Endothelial cell of umbilical vein (primary cell): ENCODE results near the gene SMOC2. TPM values are rescaled to one million over a fixed set of nuclear protein-coding genes. Genes with fewer than 3 reads are reported as not detected.

Experiments used
- BruUV-seq: library from RNA; stranded (reverse); fragments of 400-500 nt; replicated peaks from 2 replicates; lab custom pipeline; 2021; lab: Mats Ljungman, UMichigan
- CTCF ChIA-PET: fragments of 300-600, 350-600 bp; sonication (Branson Sonifier 250); formaldehyde crosslinking; loops from one replicate; lab custom pipeline; 2021; ENCODE audit warnings: antibody characterized with exemption, inconsistent platforms; lab: Charles Lee
- POLR2A ChIA-PET: fragments of 300-600, 350-600 bp; sonication (Branson Sonifier 250); formaldehyde crosslinking; loops from one replicate; lab custom pipeline; 2021; ENCODE audit warnings: antibody characterized with exemption, inconsistent platforms; lab: Charles Lee
- DNase-seq: peaks from one replicate; pipeline ENCODE4 v3.0.0-alpha.2; 2011; ENCODE audit warnings: low read depth, low spot score
- FAIRE-seq: peaks from 2 replicates; lab custom pipeline; 2011; peaks lifted over from hg19 to GRCh38; lab: Jason Lieb, UNC
- H2AFZ ChIP-seq: 2 replicates; pipeline ENCODE4 v1.6.0; 2012; ENCODE audit warnings: low read depth, low read length, control low read depth, inconsistent platforms
- H3K27ac ChIP-seq: 2 replicates; pipeline ENCODE4 v1.5.1; 2011; ENCODE audit warnings: low read depth, mild to moderate bottlenecking, control low read depth, low read length, moderate library complexity; ENCODE audit not compliant: insufficient read depth
- H3K27me3 ChIP-seq, 2 experiments: 2 replicates each; pipeline versions ENCODE4 v1.6.0 to v1.6.1; 2011; ENCODE audit warnings: low read length in 2 of 2, mixed read lengths in 1 of 2; ENCODE audit not compliant: control insufficient read depth in 2 of 2, insufficient read depth in 2 of 2
- H3K36me3 ChIP-seq, 2 experiments: 2 replicates in 1 of 2; 3 replicates in 1 of 2; pipeline ENCODE4 v1.5.1; 2011; ENCODE audit warnings: low read length in 2 of 2, mild to moderate bottlenecking in 1 of 2, moderate library complexity in 1 of 2; ENCODE audit not compliant: control insufficient read depth in 2 of 2, insufficient read depth in 2 of 2; ENCODE audit errors: extremely low read depth in 1 of 2
- H3K4me1 ChIP-seq: 3 replicates; pipeline ENCODE4 v1.5.1; 2011; ENCODE audit warnings: mild to moderate bottlenecking, low read length; ENCODE audit not compliant: control insufficient read depth, insufficient read depth; ENCODE audit errors: extremely low read depth
- H3K4me2 ChIP-seq: 2 replicates; pipeline ENCODE4 v1.6.1; 2011; ENCODE audit warnings: low read length, control low read depth, mixed read lengths; ENCODE audit not compliant: insufficient read depth
- H3K4me3 ChIP-seq, 3 experiments: fragments of 200-600 bp in 1 of 3; sonication (generic), shearing (Covaris generic) in 1 of 3; replicated peaks in 1 of 3; 2 replicates each; pipeline ENCODE4 v1.5.1; 2011 to 2016; ENCODE audit warnings: control low read depth in 3 of 3, low read length in 3 of 3, mild to moderate bottlenecking in 2 of 3, inconsistent platforms in 1 of 3, low read depth in 1 of 3, moderate library complexity in 1 of 3; ENCODE audit not compliant: insufficient read depth in 1 of 3
- H3K79me2 ChIP-seq: 2 replicates; pipeline ENCODE4 v1.6.0; 2012; ENCODE audit warnings: low read length, inconsistent platforms; ENCODE audit not compliant: control insufficient read depth, insufficient read depth
- H3K9ac ChIP-seq: replicated peaks from 2 replicates; pipeline ENCODE3; 2011; ENCODE audit warnings: low read length, control low read depth; ENCODE audit not compliant: insufficient read depth; ENCODE audit errors: extremely low read depth
- H3K9me1 ChIP-seq: replicated peaks from 3 replicates; pipeline ENCODE4 v1.6.0; 2011; ENCODE audit warnings: mild to moderate bottlenecking, low read length; ENCODE audit not compliant: control insufficient read depth, insufficient read depth; ENCODE audit errors: extremely low read depth
- H3K9me3 ChIP-seq: replicated peaks from 2 replicates; pipeline ENCODE4 v1.5.1; 2012; ENCODE audit warnings: low read length, inconsistent platforms; ENCODE audit not compliant: control insufficient read depth, insufficient read depth
- H4K20me1 ChIP-seq: replicated peaks from 2 replicates; pipeline ENCODE3; 2011; ENCODE audit warnings: mild to moderate bottlenecking, low read length; ENCODE audit not compliant: control insufficient read depth, insufficient read depth; ENCODE audit errors: extremely low read depth
- CTCF ChIP-seq, 2 donors: IDR thresholded peaks; 1 replicate in 1 of 2; 2 replicates in 1 of 2; pipeline ENCODE4 v1.5.1; 2011; ENCODE audit warnings: low read length in 2 of 2, mild to moderate bottlenecking in 2 of 2, moderate library complexity in 2 of 2, control low read depth in 1 of 2, inconsistent platforms in 1 of 2, low read depth in 1 of 2; ENCODE audit not compliant: insufficient read depth in 1 of 2; ENCODE audit errors: extremely low read depth in 1 of 2
- EZH2 ChIP-seq: IDR thresholded peaks from 2 replicates; pipeline ENCODE4 v1.6.1; 2012; ENCODE audit warnings: borderline replicate concordance, low read depth, mild to moderate bottlenecking, moderate library complexity, low read length, inconsistent platforms; ENCODE audit not compliant: severe bottlenecking
- FOS ChIP-seq: IDR thresholded peaks from 2 replicates; pipeline ENCODE4 v1.6.1; 2011; ENCODE audit warnings: mild to moderate bottlenecking, low read length, moderate library complexity, borderline replicate concordance; ENCODE audit not compliant: insufficient read depth
- GATA2 ChIP-seq: IDR thresholded peaks from 2 replicates; pipeline ENCODE4 v1.7.0; 2011; ENCODE audit warnings: low read depth, mild to moderate bottlenecking, moderate library complexity, mixed read lengths, low read length; ENCODE audit not compliant: insufficient read length, insufficient read depth
- JUN ChIP-seq: IDR thresholded peaks from 2 replicates; pipeline ENCODE4 v1.6.1; 2011; ENCODE audit warnings: borderline replicate concordance, low read depth; ENCODE audit not compliant: insufficient read length, insufficient read depth
- MAX ChIP-seq: IDR thresholded peaks from 2 replicates; pipeline ENCODE4 v1.6.1; 2011; ENCODE audit not compliant: insufficient read depth, insufficient read length
- MYC ChIP-seq: IDR thresholded peaks from one replicate; pipeline ENCODE4 v1.6.1; 2011; ENCODE audit warnings: mild to moderate bottlenecking, low read depth, low read length
- POLR2A ChIP-seq: IDR thresholded peaks from 2 replicates; pipeline ENCODE4 v1.6.1; 2012; ENCODE audit warnings: low read depth, mild to moderate bottlenecking, control low read depth, low read length
- POLR2AphosphoS5 ChIP-seq: IDR thresholded peaks from 2 replicates; pipeline ENCODE4 v1.6.1; 2012; ENCODE audit warnings: low read depth, mild to moderate bottlenecking, control low read depth, low read length, moderate library complexity; ENCODE audit not compliant: insufficient read depth
- dilution Hi-C: fragments of 300-500 bp; cut with MboI; formaldehyde crosslinking; loops from one replicate; pipeline ENCODE4 v1.15.0; 2019; ENCODE audit warnings: low sequenced_read_pairs; ENCODE audit not compliant: extremely low pct_ligation_motif_present
- intact Hi-C: fragments of 100-400 bp; cut with micrococcal nuclease; formaldehyde crosslinking; loops from one replicate; pipeline ENCODE4 v1.10.0; 2022
- polyA plus RNA-seq, 4 experiments: library from polyadenylated mRNA; depleted of rRNA in 3 of 4; stranded (reverse) in 3 of 4; unstranded in 1 of 4; fragments of >200 nt; gene quantifications; 2 replicates each; pipeline versions ENCODE4 v1.2.1 to v1.2.3, GENCODE V29; 2011 to 2012; ENCODE audit warnings: missing spikeins in 1 of 4
- total RNA-seq: library from RNA; stranded (reverse); gene quantifications from 2 replicates; pipeline ENCODE4 v1.2.3, GENCODE V29; 2021

SMOC2 gene
- total and polyA plus RNA-seq, 2 donors (not counting 3 experiments of a cell fraction or from before 2014, with no cell fraction given) = not detected

- Histone ChIP-seq H3K27me3 (peaks cover 9 to 21% of the 10 kb centered on the region in 2 experiments), H3K79me2 (no peaks in the 10 kb centered on the region), H4K20me1 (no peaks in the 10 kb centered on the region), H3K4me3 (no peak overlapping the region), H3K9ac (no peak overlapping the region), H3K27ac (no peak overlapping the region), H2AFZ (no peak overlapping the region), H3K9me3 (no peaks in the 10 kb centered on the region), H3K4me1 (no peaks in the 10 kb centered on the region), H3K4me2 (no peak overlapping the region), H3K36me3 (no peaks in the 10 kb centered on the region), H3K9me1 (no peaks in the 10 kb centered on the region)
- ChIA-PET CTCF (no interaction called here), POLR2A (no interaction called here)
- no TSS peak for BruUV-seq
- DNase-seq (no peak), FAIRE-seq (no peak)
- TF ChIP-seq MAX (no peak), JUN (no peak), GATA2 (no peak), EZH2 (peak; percentile 61)
- intact Hi-C loops = no loop called here
- dilution Hi-C loops = no loop called here
These were observed 729 bp downstream of the SMOC2 start for GRCh38 chr6:168441434-168442391.

GRCh38 chr6:168442646-168443045, 1.7 kb downstream of the SMOC2 start:
- no TSS peak for BruUV-seq
- Histone ChIP-seq H3K4me2 (no peak overlapping the region), H3K9me3 (no peaks in the 10 kb centered on the region), H3K79me2 (no peaks in the 10 kb centered on the region), H4K20me1 (no peaks in the 10 kb centered on the region), H3K4me3 (no peak overlapping the region), H3K27me3 (peaks cover 9 to 21% of the 10 kb centered on the region in 2 experiments), H2AFZ (no peak overlapping the region), H3K9me1 (no peaks in the 10 kb centered on the region), H3K9ac (no peak overlapping the region), H3K36me3 (no peaks in the 10 kb centered on the region), H3K4me1 (no peaks in the 10 kb centered on the region), H3K27ac (no peak overlapping the region)
- DNase-seq (no peak), FAIRE-seq (no peak)
- intact Hi-C loops = no loop called here
- POLR2A ChIA-PET = no interaction called here
- dilution Hi-C loops = no loop called here
- no peak for TF ChIP-seq MAX
- no peak for TF ChIP-seq EZH2
- TF ChIP-seq CTCF (IDR thresholded peaks at IDR 0.05; ENCODE audit: extremely low read depth in 1 of 2, insufficient read depth in 1 of 2, low read depth in 1 of 2, low read length in 2 of 2) = no peak
- no peak for TF ChIP-seq GATA2
- no peak for TF ChIP-seq FOS
- TF ChIP-seq POLR2AphosphoS5 = no peak
- TF ChIP-seq MYC = no peak
- TF ChIP-seq POLR2A = no peak
- TF ChIP-seq JUN = no peak
- CTCF ChIA-PET = no interaction called here
